ENCODE measurements around the gene RARS2.

DNA sequence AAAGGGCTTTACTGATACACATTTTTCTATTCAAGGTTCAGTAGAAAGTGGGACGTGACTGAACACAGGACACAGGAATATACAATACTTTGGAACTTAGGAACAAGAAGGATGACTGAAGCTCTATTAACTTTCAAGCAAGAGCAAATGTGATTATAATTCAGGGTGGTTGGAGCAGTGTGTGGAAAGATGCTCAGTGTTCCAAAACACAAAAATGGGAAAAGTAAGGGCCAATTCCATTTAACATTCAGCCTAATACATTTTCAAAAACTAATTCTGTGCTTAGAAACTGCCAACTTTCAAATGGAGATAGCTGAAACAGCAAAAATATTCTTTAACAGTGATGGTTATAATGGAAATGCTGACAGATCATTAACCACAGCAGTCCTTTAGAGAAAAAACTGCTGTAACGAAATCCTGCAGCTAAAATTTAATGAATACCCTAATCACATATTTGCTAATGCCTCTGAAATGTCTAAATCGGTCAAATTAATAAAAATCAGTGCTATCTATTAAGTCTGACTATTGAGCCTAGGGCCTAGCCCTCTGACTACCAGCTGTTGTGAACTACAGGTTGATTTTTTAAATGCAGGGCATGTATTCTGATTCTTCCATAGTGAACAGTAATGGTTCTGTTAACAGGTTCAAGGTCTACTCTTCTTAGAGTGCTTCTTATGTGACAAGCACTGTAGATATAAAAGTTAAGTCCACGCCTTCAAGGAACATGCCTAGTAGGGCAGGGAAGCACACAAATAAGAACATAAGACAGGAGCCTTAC lies 45.9 kb downstream of the RARS2 start:
- no peak for TF ChIP-seq CTCF (conservative IDR thresholded peaks at IDR 0.05; ENCODE audit: low read length)
- TF ChIP-seq EZH2phosphoT487 (IDR thresholded peaks at IDR 0.05; ENCODE audit: borderline replicate concordance): no peak
